Mesenteric fat pad (tissue), 1 donor: ENCODE data around the gene PRAC2. TPM values are rescaled to one million over a fixed set of nuclear protein-coding genes. Genes with fewer than 3 reads are reported as not detected.

Experiments used
- DNase-seq: peaks from one replicate; pipeline ENCODE4 v3.0.0-alpha.2; 2020; ENCODE audit warnings: low spot score
- total RNA-seq: library from RNA; stranded (reverse); fragmentation: NEBNext Ultra II Directional; extraction: Animal tissue kit (Norgen Biotek cat#: 25700); gene quantifications from one replicate; pipeline ENCODE4 v1.2.1, GENCODE V29; 2021
- donor health status: DM: yes; HTN: yes; CAD: no.

PRAC2 gene
- total RNA-seq, 1 donor from 2014 or later: not detected

GRCh38 chr17:48733632-48734328, 10.8 kb downstream of the PRAC2 start:
- DNase-seq: no peak

GRCh38 chr17:48734333-48735061, 11.5 kb downstream of the PRAC2 start:
- no peak for DNase-seq

DNA sequence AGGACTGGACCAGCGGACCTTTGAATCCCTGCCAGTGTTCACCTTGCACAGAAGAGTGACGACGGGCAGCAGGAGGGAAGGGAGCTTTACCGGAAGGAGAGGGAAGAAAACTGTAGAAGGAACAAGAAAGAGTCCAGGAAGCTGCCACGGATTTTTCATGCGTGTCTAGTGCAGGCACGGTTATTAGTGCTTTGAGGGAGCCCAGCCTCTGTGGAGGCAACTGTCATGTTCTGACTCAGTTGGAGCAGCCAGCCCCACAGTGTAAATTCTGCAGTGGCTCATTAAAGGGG, 12.0 kb downstream of the PRAC2 start:
- DNase-seq: no peak

GRCh38 chr17:48737330-48738043, 14.5 kb downstream of the PRAC2 start:
- DNase-seq: no peak

GRCh38 chr17:48738424-48738802, 15.4 kb downstream of the PRAC2 start:
- DNase-seq: no peak

- DNase-seq: no peak
Measured at GRCh38 chr17:48738803-48739526, 16.0 kb downstream of the PRAC2 start.

GRCh38 chr17:48740537-48740936, 17.6 kb downstream of the PRAC2 start:
- no peak for DNase-seq

- DNase-seq: no peak
Measured at GRCh38 chr17:48745381-48746275, 22.6 kb downstream of the PRAC2 start.

DNA sequence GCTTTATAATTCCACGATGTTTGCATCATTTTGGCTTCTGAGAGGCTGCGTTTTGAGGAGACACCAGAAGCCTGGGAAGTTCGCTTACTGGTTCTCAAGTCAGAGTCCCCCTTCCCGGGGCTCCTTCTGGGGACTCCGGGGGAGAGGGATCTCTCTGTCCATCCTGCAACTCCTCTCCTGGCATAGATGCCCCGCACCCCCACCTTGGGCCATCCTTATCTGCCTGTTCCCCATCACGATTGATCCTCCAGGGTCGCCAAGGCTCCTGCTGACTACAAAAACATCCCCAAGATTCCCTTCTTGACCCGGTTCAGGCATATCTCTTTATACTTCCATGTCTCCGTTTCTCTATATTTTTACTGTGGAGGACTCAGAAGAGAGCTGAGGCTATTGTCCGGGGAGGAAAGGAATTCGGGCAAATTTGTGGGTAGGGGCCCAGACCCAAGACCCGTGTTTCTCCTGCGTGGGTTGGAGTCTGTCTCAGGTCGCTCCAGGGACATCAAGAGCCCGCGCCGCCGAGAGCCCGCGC, 24.0 kb downstream of the PRAC2 start:
- no peak for DNase-seq

- no peak for DNase-seq
Measured at GRCh38 chr17:48747445-48748363, 24.7 kb downstream of the PRAC2 start.

- no peak for DNase-seq
Measured at GRCh38 chr17:48748718-48749566, 26.0 kb downstream of the PRAC2 start.

DNA sequence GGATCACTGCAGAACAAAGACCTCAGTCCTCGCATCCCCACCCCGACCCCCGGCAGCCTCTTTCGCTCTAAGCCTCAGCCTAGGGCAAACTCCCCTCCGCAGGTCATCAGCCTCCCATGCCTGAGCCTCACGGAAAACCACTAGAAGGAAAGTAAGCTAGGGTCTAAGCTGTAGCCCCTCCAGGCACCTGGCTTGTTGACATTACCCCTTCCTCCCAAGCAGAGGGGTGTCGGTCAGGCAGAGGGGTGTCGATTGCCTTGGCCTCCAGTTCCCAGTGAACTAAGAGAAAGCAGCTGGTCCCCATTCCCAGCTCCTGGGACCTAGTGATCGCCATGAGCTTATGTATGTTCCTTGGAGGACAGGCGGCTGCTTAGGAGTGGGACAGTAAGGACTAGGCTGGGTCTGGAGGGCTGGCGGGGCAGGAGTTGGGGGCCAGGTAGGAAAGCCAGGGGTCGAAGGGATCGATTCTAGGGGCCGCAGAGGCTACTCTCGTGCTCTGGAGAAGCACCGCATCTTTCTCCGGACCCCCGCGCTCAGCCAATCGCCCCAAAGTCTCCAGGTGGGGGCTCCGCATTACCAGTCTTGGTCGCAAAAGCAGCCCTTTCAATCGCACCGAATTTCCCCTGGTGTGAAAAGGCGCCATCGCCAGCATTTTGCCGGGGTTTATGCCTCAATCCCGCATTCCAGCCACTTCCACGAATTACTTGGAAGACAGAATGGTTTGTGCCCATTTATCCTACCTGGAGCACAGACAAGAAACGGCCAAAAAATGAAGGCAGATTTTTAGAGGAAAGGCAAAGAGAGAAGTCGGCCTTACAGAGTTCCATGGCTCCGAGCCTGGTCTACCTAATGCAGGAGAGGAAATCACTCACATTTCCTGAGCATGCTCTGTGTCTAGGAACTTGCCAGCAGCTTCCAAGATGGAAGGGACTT, 26.9 kb downstream of the PRAC2 start:
- no peak for DNase-seq

- no peak for DNase-seq
Measured at GRCh38 chr17:48751172-48751571, 28.2 kb downstream of the PRAC2 start.

DNA sequence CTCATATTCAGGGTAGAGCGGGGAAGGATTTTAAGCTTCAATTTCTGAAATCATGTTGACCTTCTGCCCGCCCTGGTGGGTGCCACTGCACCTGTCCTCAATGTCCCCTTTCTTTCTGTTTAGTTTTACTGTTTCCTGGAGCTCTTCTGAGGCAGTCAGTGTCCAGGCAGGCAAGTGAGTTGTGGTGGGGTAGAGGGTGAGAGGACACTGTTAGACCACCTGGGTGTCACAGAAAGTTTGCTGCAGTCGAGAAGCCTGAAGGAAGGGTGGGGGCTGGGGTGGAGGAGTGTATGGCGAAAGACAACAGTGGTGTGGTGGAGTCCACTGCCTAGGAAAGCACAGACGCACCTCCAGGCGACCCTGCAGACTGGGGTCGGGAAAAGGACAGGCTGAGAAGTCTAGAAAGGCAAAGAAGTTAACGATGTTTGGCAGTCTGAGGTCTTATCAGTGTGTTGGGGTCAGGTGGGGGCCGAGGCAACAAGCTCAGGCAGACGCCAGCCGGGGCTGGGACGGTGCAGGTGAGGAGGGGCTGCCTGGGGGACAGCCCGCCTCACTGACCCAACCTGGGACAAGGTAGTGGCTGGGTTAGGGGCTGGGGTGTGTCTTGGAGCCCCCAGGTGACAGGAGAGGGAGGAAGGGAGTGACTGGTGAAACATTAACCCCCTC, 28.9 kb downstream of the PRAC2 start:
- DNase-seq: no peak

DNA sequence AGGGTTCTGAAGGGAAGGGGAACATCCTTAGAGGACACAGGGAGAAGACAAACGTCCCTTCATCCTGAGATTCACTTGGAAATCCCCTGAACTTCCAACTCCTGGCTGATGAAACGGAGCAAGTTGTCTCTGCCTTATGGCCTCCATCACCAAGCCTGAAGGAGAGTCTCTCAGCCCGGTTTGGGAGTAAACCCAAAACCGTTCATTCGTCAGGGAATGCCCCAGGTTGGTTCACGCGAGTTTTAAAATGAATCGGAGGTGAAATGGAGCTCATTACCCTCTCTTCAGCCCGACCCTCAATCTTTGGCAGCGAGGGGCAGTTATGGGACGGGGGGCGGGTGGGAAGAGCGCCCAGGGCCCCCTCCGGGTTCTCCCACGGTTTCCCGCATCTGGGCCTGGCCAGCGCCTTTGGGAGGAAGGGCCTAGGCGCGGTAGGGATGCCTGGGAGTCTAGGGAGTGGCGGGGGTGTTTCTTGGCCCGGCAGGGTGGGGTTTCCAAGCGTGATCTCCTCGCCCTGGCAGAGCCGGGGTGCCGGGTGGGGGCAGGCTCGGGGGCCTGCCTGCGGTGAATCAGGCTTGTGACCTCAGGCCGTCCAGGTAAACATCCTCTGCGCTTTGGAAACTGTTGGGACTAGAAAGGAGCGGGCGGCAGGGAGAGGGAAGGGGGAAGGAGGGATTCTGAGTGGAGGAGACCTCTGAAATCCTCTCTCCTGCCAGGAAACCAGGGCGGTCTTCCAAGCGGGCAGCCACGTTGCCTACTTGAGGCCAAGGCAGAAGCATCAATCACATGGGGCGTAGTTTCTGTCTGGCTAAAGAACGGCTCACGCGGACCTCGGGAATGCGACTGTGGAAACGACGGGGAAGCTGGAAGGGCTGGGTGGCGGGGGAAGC, 29.7 kb downstream of the PRAC2 start:
- no peak for DNase-seq
